Erythroblast (primary cell): ENCODE data around the gene KCNK10.

Source experiments
- GATA1 ChIP-seq: IDR thresholded peaks from 2 replicates; pipeline ENCODE4 v1.6.1; 2011; ENCODE audit warnings: low read depth, mild to moderate bottlenecking, control low read depth, low read length, moderate library complexity
- POLR2A ChIP-seq: IDR thresholded peaks from 2 replicates; pipeline ENCODE4 v1.6.1; 2011; ENCODE audit warnings: mild to moderate bottlenecking, low read length

GRCh38 chr14:88184956-88185355 lies 138.1 kb downstream of the KCNK10 start:
- TF ChIP-seq POLR2A (no peak), GATA1 (no peak)
